Neural progenitor cell (in vitro differentiated cells): ENCODE measurements around the gene DOK7. TPM values are rescaled to one million over a fixed set of nuclear protein-coding genes. Genes with fewer than 3 reads are reported as not detected.

Experiments used
- total RNA-seq: library from RNA; depleted of rRNA; stranded (reverse); fragments of >200 nt; gene quantifications from 2 replicates; pipeline ENCODE4 v1.2.3, GENCODE V29; 2015; ENCODE audit warnings: low replicate concordance

Gene DOK7
- total RNA-seq, 1 donor from 2014 or later: not detected

Other genes with a start within 250 kb of the DOK7 start
- 0.17 and 0.25 TPM in 2 replicates for gene MSANTD1, start 214.1 kb upstream of the DOK7 start, total RNA-seq
- 36.6 and 140 TPM in 2 replicates for gene RGS12, start 170.3 kb upstream of the DOK7 start, total RNA-seq
- not detected in 2 replicates for gene HGFAC, start 21.3 kb upstream of the DOK7 start, total RNA-seq
- gene LRPAP1, start 69.1 kb downstream of the DOK7 start, total RNA-seq: 48.3 and 76.1 TPM in 2 replicates